Ishikawa (cell line): ENCODE measurements around the gene PIGN.

Experiments
- CEBPB ChIP-seq: IDR thresholded peaks from 2 replicates; pipeline ENCODE4 v1.6.1; 2012
- CREB1 ChIP-seq: IDR thresholded peaks from 2 replicates; pipeline ENCODE4 v1.6.1; 2012; ENCODE audit warnings: low read depth
- EGR1 ChIP-seq: IDR thresholded peaks from 2 replicates; pipeline ENCODE4 v1.6.1; 2012
- EP300 ChIP-seq: IDR thresholded peaks from 2 replicates; pipeline ENCODE4 v1.6.1; 2012; ENCODE audit warnings: borderline replicate concordance
- RAD21 ChIP-seq: IDR thresholded peaks from 2 replicates; pipeline ENCODE4 v1.6.1; 2012; ENCODE audit warnings: low read depth
- TAF1 ChIP-seq: IDR thresholded peaks from 2 replicates; pipeline ENCODE4 v1.6.1; 2012; ENCODE audit warnings: low read depth, mild to moderate bottlenecking
- TEAD4 ChIP-seq: IDR thresholded peaks from 2 replicates; pipeline ENCODE4 v1.6.1; 2012
- YY1 ChIP-seq: IDR thresholded peaks from 2 replicates; pipeline ENCODE4 v1.6.1; 2012; ENCODE audit warnings: low read depth
- ZBTB7A ChIP-seq: IDR thresholded peaks from 2 replicates; pipeline ENCODE4 v1.6.1; 2012; ENCODE audit warnings: low read depth
- TF ChIP-seq, protein P1 (sequence below): IDR thresholded peaks from 2 replicates; pipeline ENCODE4 v1.6.1; 2012

DNA sequence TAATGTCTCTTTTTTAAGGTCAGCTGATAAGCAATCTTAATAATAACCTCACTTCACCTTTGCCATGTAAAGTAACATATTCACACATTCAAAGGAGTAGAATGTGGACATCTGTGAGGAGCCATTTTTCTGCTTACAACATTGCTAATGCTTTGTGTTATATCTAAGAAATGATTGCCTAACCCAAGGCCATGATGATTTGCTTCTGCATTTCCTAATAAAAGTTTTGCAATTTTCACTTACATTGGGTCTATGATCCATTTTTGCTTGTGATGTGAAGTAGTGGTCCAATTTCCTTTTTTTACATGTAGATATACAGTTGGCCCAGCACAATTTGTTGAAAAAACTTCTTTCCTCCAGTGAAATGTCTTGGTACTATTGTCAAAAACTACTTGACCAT, 22.2 kb upstream of the PIGN start:
- TF ChIP-seq RAD21 = no peak
- no peak for TF ChIP-seq EGR1
- TF ChIP-seq, protein P1, sequence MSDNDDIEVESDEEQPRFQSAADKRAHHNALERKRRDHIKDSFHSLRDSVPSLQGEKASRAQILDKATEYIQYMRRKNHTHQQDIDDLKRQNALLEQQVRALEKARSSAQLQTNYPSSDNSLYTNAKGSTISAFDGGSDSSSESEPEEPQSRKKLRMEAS = no peak
- no peak for TF ChIP-seq TAF1
- TF ChIP-seq CREB1 = no peak
- TF ChIP-seq ZBTB7A = no peak
- no peak for TF ChIP-seq TEAD4
- TF ChIP-seq EP300 = no peak
- no peak for TF ChIP-seq CEBPB
- no peak for TF ChIP-seq YY1
